GM12801 (cell line): ENCODE results near the gene CFAP61.

Experiments used
- CTCF ChIP-seq: IDR thresholded peaks from one replicate; pipeline ENCODE4 v1.5.1; 2011; ENCODE audit warnings: control low read depth; ENCODE audit not compliant: insufficient read length; ENCODE audit errors: extremely low read depth

The CFAP61 gene

GRCh38 chr20:20012541-20012940, 39.8 kb upstream of the CFAP61 start:
- TF ChIP-seq CTCF, result no peak

GRCh38 chr20:20014659-20015058, 37.7 kb upstream of the CFAP61 start:
- no peak for TF ChIP-seq CTCF

- TF ChIP-seq CTCF, result no peak
These were observed 35.1 kb upstream of the CFAP61 start, which contains the start of gene NAA20 for GRCh38 chr20:20017001-20017843. TSS of gene NAA20 (plus strand) at chr20:20017362. CDS start at chr20:20017397, 35 bp downstream.

GRCh38 chr20:20017844-20018185, 34.5 kb upstream of the CFAP61 start:
- TF ChIP-seq CTCF, result no peak

GRCh38 chr20:20018366-20018765, 34.0 kb upstream of the CFAP61 start:
- no peak for TF ChIP-seq CTCF

GRCh38 chr20:20019123-20019522, 33.2 kb upstream of the CFAP61 start:
- TF ChIP-seq CTCF, result no peak

- no peak for TF ChIP-seq CTCF
These were observed 31.4 kb upstream of the CFAP61 start for GRCh38 chr20:20020908-20021307.
